H1 (cell line): ENCODE data around the gene IGF2R. TPM values are rescaled to one million over a fixed set of nuclear protein-coding genes. Genes with fewer than 3 reads are reported as not detected.

Source experiments
- CTCF ChIA-PET: fragments of 300-600 bp; sonication (Branson Sonifier 250); formaldehyde crosslinking; loops from one replicate; lab custom pipeline; 2021; ENCODE audit not compliant: partially characterized antibody; lab: Charles Lee
- POLR2A ChIA-PET: fragments of 300-600 bp; sonication (Branson Sonifier 250); formaldehyde crosslinking; loops from one replicate; lab custom pipeline; 2021; ENCODE audit warnings: inconsistent platforms; ENCODE audit not compliant: partially characterized antibody; lab: Charles Lee
- DNase-seq, 2 experiments: peaks; one replicate each; pipeline versions ENCODE4 v3.0.0 to v3.0.0-alpha.2; 2010 to 2022; ENCODE audit warnings: low spot score in 2 of 2, low read depth in 1 of 2, mixed read lengths in 1 of 2
- FAIRE-seq: peaks from 2 replicates; lab custom pipeline; 2011; peaks lifted over from hg19 to GRCh38; lab: Jason Lieb, UNC
- H2AFZ ChIP-seq: 2 replicates; pipeline ENCODE4 v1.8.1; 2012; ENCODE audit warnings: low read length, inconsistent platforms
- H2AK5ac ChIP-seq: 2 replicates; pipeline ENCODE4 v1.6.1; 2013; ENCODE audit warnings: low read depth, low read length
- H2BK120ac ChIP-seq: replicated peaks from 2 replicates; pipeline ENCODE3; 2013; ENCODE audit warnings: low read depth, low read length, inconsistent platforms
- H2BK12ac ChIP-seq: 2 replicates; pipeline ENCODE4 v1.6.1; 2013; ENCODE audit warnings: low read depth, low read length
- H2BK15ac ChIP-seq: 2 replicates; pipeline ENCODE4 v1.6.1; 2013; ENCODE audit warnings: low read length
- H2BK20ac ChIP-seq: 2 replicates; pipeline ENCODE4 v1.6.1; 2013; ENCODE audit warnings: low read length
- H2BK5ac ChIP-seq: 2 replicates; pipeline ENCODE4 v1.6.1; 2013; ENCODE audit warnings: low read depth, low read length
- H3K14ac ChIP-seq: 2 replicates; pipeline ENCODE4 v1.6.1; 2013; ENCODE audit warnings: inconsistent platforms; ENCODE audit not compliant: insufficient read length
- H3K18ac ChIP-seq: 2 replicates; pipeline ENCODE4 v1.6.1; 2013; ENCODE audit warnings: low read length; ENCODE audit errors: extremely low read depth
- H3K23ac ChIP-seq: 2 replicates; pipeline ENCODE4 v1.6.1; 2013; ENCODE audit warnings: inconsistent platforms; ENCODE audit not compliant: insufficient read length
- H3K23me2 ChIP-seq: 2 replicates; pipeline ENCODE4 v1.6.1; 2013; ENCODE audit warnings: low read depth, low read length
- H3K27ac ChIP-seq: 2 replicates; pipeline ENCODE4 v1.6.1; 2011; ENCODE audit warnings: low read depth, low read length, inconsistent platforms
- H3K27me3 ChIP-seq, 4 experiments: replicated peaks in 1 of 4; 1 replicate in 1 of 4; 2 replicates in 3 of 4; pipeline versions ENCODE4 v1.6.1 to v1.8.1; 2011 to 2013; ENCODE audit warnings: low read length in 3 of 4, mild to moderate bottlenecking in 3 of 4, inconsistent platforms in 2 of 4, mixed read lengths in 2 of 4, moderate library complexity in 1 of 4; ENCODE audit not compliant: control insufficient read depth in 3 of 4, insufficient read depth in 3 of 4; ENCODE audit errors: extremely low read depth in 1 of 4
- H3K36me3 ChIP-seq, 4 experiments: 2 replicates each; pipeline versions ENCODE4 v1.6.1 to v1.8.1; 2011 to 2013; ENCODE audit warnings: mild to moderate bottlenecking in 4 of 4, low read length in 3 of 4, moderate library complexity in 2 of 4, control low read depth in 1 of 4, inconsistent platforms in 1 of 4; ENCODE audit not compliant: insufficient read depth in 4 of 4, control insufficient read depth in 2 of 4
- H3K4ac ChIP-seq: replicated peaks from 2 replicates; pipeline ENCODE3; 2013; ENCODE audit warnings: low read length, low read depth, mixed read lengths, inconsistent platforms; ENCODE audit not compliant: insufficient read length
- H3K4me1 ChIP-seq, 4 experiments: replicated peaks in 1 of 4; 1 replicate in 1 of 4; 2 replicates in 3 of 4; pipeline versions ENCODE4 v1.6.1 to v1.8.1; 2011 to 2013; ENCODE audit warnings: low read length in 3 of 4, inconsistent platforms in 2 of 4, mixed read lengths in 1 of 4; ENCODE audit not compliant: insufficient read depth in 4 of 4, control insufficient read depth in 3 of 4
- H3K4me2 ChIP-seq, 2 experiments: 2 replicates each; pipeline versions ENCODE4 v1.6.1 to v1.8.1; 2011 to 2013; ENCODE audit warnings: low read depth in 2 of 2, low read length in 2 of 2, control low read depth in 1 of 2, inconsistent platforms in 1 of 2, mild to moderate bottlenecking in 1 of 2; ENCODE audit not compliant: insufficient read depth in 1 of 2
- H3K4me3 ChIP-seq, 4 experiments: fragments of 200-600, 300-600 bp in 1 of 4; sonication (generic), shearing (Covaris generic), sonication (Bioruptor Twin) in 1 of 4; 2 replicates each; pipeline versions ENCODE4 v1.5.1 to v1.8.1; 2011 to 2016; ENCODE audit warnings: low read length in 4 of 4, low read depth in 3 of 4, control low read depth in 2 of 4, inconsistent platforms in 2 of 4, mild to moderate bottlenecking in 2 of 4, mixed read lengths in 1 of 4, moderate library complexity in 1 of 4; ENCODE audit not compliant: insufficient read depth in 2 of 4; ENCODE audit errors: extremely low read depth in 1 of 4
- H3K56ac ChIP-seq: replicated peaks from 2 replicates; pipeline ENCODE3; 2013; ENCODE audit warnings: low read depth, mild to moderate bottlenecking, mixed read lengths, low read length, inconsistent platforms; ENCODE audit not compliant: insufficient read length
- H3K79me1 ChIP-seq: 2 replicates; pipeline ENCODE4 v1.6.1; 2013; ENCODE audit warnings: low read depth, low read length, control low read depth
- H3K79me2 ChIP-seq, 2 experiments: 2 replicates each; pipeline versions ENCODE4 v1.6.1 to v1.8.1; 2012 to 2013; ENCODE audit warnings: low read length in 2 of 2, mild to moderate bottlenecking in 2 of 2, inconsistent platforms in 1 of 2; ENCODE audit not compliant: insufficient read depth in 2 of 2, control insufficient read depth in 1 of 2
- H3K9ac ChIP-seq, 4 experiments: replicated peaks in 1 of 4; 1 replicate in 1 of 4; 2 replicates in 3 of 4; pipeline versions ENCODE4 v1.6.1 to v1.8.1; 2011 to 2013; ENCODE audit warnings: low read depth in 3 of 4, low read length in 3 of 4, control low read depth in 2 of 4, mild to moderate bottlenecking in 2 of 4, moderate library complexity in 2 of 4, inconsistent platforms in 1 of 4; ENCODE audit errors: extremely low read depth in 1 of 4
- H3K9me3 ChIP-seq, 2 experiments: 2 replicates each; pipeline versions ENCODE4 v1.6.1 to v1.8.1; 2012 to 2013; ENCODE audit warnings: mild to moderate bottlenecking in 2 of 2, moderate library complexity in 2 of 2, control low read depth in 1 of 2, inconsistent platforms in 1 of 2, low read depth in 1 of 2, low read length in 1 of 2, mixed read lengths in 1 of 2; ENCODE audit not compliant: insufficient read depth in 2 of 2
- H4K20me1 ChIP-seq, 2 experiments: replicated peaks in 1 of 2; 2 replicates each; pipeline versions ENCODE3 to v1.8.1; 2011 to 2013; ENCODE audit warnings: inconsistent platforms in 2 of 2, low read length in 2 of 2, mild to moderate bottlenecking in 1 of 2; ENCODE audit not compliant: insufficient read depth in 2 of 2, control insufficient read depth in 1 of 2
- H4K5ac ChIP-seq: 2 replicates; pipeline ENCODE4 v1.6.1; 2013; ENCODE audit warnings: low read length, low read depth, mixed read lengths, inconsistent platforms; ENCODE audit not compliant: insufficient read length
- H4K8ac ChIP-seq: 2 replicates; pipeline ENCODE4 v1.8.0; 2013; ENCODE audit warnings: mild to moderate bottlenecking, moderate library complexity, low read length, inconsistent platforms; ENCODE audit not compliant: insufficient read depth; ENCODE audit errors: extremely low read depth
- H4K91ac ChIP-seq: replicated peaks from 2 replicates; pipeline ENCODE3; 2013; ENCODE audit warnings: low read length, mixed read lengths, inconsistent platforms; ENCODE audit not compliant: insufficient read length
- CBX8 ChIP-seq: fragments of 300-800, 300-1000 bp; sonication (generic); IDR thresholded peaks from 2 replicates; pipeline ENCODE4 v1.7.1; 2016; ENCODE audit warnings: low read depth, low read length, borderline replicate concordance
- WGBS, 2 experiments: shearing (Covaris generic) in 1 of 2; methylation state at CpG; one replicate each; pipeline versions ENCODE4 v1.1.6 to v1.1.7; 2013 to 2015; ENCODE audit warnings: low lambda C conversion rate in 2 of 2, mixed read lengths in 2 of 2, inconsistent platforms in 1 of 2, low coverage in 1 of 2, missing lambda C conversion rate in 1 of 2; ENCODE audit not compliant: insufficient replicate concordance in 2 of 2, insufficient coverage in 1 of 2, insufficient read length in 1 of 2; ENCODE audit errors: extremely low coverage in 1 of 2, missing lambda C conversion rate in 1 of 2; 5-methylcytosine and 5-hydroxymethylcytosine counted together
- polyA plus RNA-seq, 7 experiments: library from polyadenylated mRNA; depleted of rRNA in 3 of 7; stranded (reverse) in 5 of 7; unstranded in 2 of 7; fragments of >200 nt in 5 of 7; fragments of 200-250 nt in 2 of 7; gene quantifications; 1 replicate in 5 of 7; 2 replicates in 1 of 7; 4 replicates in 1 of 7; pipeline versions ENCODE4 v1.2.1 to v1.2.3, GENCODE V29; 2011 to 2013; ENCODE audit warnings: missing spikeins in 2 of 7, mixed read lengths in 2 of 7
- total RNA-seq: library from RNA; stranded (reverse); fragmentation: NEBNext Ultra II Directional; extraction: Animal tissue kit (Norgen Biotek cat#: 25700); gene quantifications from 2 replicates; pipeline ENCODE4 v1.2.1, GENCODE V29; 2021

Gene IGF2R
- total and polyA plus RNA-seq, 2 of the 8 experiments (the other 6 are each of a cell fraction or from before 2014, with no cell fraction given) = 20.6 to 74.1 TPM

GRCh38 chr6:160032538-160032937 is 63.7 kb downstream of the IGF2R start:
- Histone ChIP-seq H3K23me2 (no peaks in the 10 kb centered on the region), H3K4ac (no peak overlapping the region), H3K4me1 (no peaks in the 10 kb centered on the region), H2BK12ac (no peak overlapping the region), H3K56ac (no peak overlapping the region), H3K27me3 (no peaks in the 10 kb centered on the region), H3K27ac (no peak overlapping the region), H3K79me1 (no peaks in the 10 kb centered on the region; the same call in none of the 2 replicates), H3K14ac (no peak overlapping the region), H2BK5ac (no peak overlapping the region), H3K79me2 (no peaks in the 10 kb centered on the region), H4K91ac (no peak overlapping the region), H4K5ac (no peak overlapping the region), H3K4me2 (no peak overlapping the region), H2AK5ac (no peak overlapping the region), H3K9me3 (no peaks in the 10 kb centered on the region), H3K9ac (no peak overlapping the region), H3K18ac (no peak overlapping the region), H3K23ac (no peak overlapping the region), H3K4me3 (no peak overlapping the region), H2BK15ac (no peak overlapping the region), H2BK120ac (no peak overlapping the region), H3K36me3 (peaks cover 11 to 60% (median 45%) of the 10 kb centered on the region in 4 experiments), H4K20me1 (peaks cover 4 to 6% of the 10 kb centered on the region in 2 experiments), H2BK20ac (no peak overlapping the region), H4K8ac (no peak overlapping the region), H2AFZ (no peak overlapping the region)
- no peak for DNase-seq
- ChIA-PET CTCF (interaction anchor here (0.9 to 1.2 kb wide), 3 partner anchors 10 to 158 kb away, joined by 3 to 4 read pairs (median 3); no protein-coding TSS in a partner anchor), POLR2A (no interaction called here)
- 88% methylated on average over 7 of the region's 7 CpGs; no CpG with 5 or more reads in 1 of the 2 experiments for WGBS, 2 experiments
- no peak for TF ChIP-seq CBX8
- no peak for FAIRE-seq
